ENCODE measurements around the gene TIMM10.

The TIMM10 gene

GRCh38 chr11:57501953-57502352, 28.6 kb downstream of the TIMM10 start:
- DNase-seq = no peak

- DNase-seq = no peak
Measured at GRCh38 chr11:57500926-57501325, 29.6 kb downstream of the TIMM10 start.

DNA sequence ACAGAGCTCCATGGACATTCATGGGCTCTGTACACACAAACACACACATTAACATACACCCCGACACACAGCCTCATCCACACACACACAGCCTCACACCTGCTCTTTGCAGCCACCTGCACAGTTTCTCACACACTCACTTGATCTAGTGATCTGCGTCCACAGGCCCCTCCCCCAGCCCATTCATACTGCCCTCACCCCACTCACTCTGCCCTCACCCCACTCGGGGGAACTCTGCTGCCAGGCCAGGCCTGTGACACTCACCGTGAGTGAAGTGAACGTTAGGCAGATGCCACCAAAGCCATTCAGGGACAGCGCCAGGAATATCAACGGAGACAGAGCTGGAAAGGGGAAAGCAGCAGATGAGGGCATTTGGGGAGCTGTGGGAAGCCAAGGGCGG, 30.0 kb downstream of the TIMM10 start:
- DNase-seq = no peak

DNA sequence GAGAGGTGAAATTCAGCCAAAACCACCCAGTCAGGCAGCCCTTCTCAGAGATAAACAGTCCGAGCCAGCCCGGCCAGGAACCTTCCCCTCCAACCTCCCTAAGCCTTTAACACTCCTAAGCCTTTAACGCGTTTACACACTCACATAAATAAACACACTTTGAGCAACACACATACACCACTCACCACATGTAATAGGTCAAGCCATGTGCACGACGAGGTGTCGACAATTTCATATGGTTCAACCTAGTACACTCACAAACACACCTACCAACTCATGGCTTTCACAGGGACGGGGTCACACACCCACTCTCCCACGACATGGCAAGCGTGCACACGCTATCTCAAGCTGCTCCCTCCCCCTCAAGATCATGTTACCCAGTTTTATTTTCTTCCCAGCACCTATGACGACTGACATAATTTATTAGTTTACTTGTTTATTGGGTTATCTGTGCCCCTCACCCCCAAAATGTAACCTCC, 30.5 kb downstream of the TIMM10 start:
- no peak for DNase-seq

DNA sequence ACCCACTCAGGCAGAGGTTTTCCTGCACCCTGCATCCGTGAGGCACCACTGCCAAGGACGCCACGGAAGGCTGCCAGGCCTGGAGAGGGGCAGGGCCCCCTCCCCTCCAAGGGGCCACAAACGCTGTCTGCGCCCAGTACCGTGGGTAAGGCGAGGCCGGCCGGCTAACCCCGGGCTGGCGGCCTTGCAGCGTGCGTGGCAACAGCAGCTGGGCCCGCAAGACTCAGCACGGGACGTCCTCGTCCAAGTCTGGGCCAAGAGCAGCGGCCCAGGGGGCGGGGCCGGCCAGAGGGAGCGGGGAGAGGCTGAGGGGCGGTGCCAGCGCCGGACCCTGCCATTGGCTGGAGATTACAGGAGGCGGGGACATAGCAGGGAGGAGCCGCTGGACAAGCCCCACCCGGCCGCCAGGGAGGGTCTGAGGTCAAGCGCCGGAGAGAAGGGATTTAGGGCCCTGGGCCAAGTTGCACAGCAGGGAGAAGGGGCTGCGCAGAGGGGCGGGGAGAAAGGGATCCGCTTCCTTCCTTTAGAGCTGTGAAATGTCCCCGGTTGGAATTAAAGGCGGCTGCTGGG, 31.1 kb downstream of the TIMM10 start:
- DNase-seq = peak; percentile 88

DNA sequence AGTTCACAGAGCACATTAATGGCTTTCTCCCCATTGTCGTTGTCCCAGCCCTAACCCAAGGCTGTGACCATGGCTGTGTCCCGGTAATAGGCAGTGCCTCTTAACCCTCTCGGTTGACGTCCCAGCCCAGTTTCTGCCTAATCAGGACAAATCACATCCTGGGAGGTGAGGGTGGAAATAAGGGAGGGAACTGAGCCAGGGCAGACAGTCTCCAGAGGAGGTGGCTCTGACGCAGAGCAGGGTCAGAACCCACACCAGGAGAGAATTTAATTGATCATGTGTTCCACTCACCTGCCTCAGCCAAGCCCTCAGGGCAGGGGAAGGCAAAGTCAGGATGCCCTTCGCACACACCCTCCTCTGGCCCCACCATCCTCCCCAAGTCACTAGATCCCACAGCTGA, 32.0 kb downstream of the TIMM10 start:
- no peak for DNase-seq

DNA sequence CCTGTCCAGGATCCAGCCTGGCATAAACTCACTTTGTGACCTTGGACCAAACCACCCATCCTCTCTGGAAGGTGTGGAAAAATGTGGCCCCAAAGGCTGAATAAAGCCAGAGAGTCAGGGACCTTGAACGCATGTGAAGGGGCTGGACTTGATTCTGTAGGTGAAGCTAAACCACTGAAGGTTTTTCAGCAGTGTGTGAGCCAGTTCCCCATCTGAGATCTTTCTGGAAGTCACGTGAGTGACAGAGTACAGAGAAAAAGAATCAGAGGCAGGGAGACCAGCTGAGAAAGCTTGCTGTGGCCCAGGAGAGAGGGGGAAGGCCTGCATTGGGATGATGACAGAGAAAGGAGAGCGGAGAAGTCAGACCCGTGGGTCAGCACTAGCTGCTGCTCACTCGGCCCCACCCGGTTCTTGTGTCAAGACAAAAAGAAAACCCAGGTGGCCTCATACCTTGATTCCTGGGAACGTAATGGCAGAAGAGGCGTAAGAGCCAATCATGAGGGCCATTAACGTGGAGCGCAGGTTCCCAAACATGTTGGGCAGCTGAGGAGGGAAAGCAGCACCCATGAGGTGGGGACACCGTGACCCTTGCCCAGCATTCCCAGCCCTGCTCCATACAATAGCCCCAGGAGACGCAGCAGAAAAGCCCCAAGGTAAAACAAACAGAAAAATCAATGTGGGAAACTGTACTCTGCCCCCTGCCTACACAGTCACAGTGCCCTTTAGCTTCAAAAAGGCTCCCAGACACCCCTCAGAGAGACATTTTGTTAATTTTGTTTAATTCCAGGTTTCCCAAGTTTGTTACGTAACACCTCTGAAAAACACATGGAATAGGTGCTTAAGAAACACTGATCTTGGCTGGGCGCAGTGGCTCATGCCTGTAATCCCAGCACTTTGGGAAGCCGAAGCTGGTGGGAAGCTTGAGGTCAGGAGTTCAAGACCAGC, 33.0 kb downstream of the TIMM10 start:
- no peak for DNase-seq

- DNase-seq = no peak
Measured at GRCh38 chr11:57496109-57496820, 34.3 kb downstream of the TIMM10 start.

- peak; percentile 58 for DNase-seq
Measured at GRCh38 chr11:57493507-57494503, 36.7 kb downstream of the TIMM10 start.

DNA sequence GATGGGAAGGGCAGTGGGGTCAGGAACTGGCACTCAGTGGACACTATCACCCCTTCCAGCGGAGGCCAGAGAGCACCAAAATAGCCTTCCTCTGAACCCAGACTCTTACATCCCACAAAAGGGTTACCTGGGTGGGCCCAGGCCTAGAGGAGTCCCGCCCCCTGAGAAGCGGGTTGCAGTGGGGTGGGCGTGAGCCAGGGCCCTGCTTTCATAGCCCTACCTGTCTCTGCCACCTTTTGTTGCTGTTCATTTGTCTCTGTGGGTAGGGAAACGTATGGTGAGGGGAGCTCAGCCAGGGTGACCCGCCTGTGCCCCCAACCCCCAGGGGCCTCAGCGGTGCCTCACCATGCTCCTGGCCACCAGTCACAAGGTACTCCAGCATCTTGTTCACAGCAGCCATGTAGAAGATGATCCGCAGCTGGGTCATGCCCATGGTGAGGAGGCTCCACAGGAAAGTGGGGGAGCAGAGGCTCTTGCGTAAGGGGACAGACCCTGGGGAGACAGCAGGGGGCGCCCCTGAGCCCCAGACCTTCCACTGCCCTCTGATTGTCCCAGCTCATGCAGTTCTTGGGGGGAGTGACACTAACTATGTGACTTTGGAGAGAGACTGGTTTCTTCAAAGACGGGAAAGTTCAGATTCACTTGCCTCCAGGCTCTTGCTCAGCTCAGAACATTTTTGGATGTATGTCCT, 39.0 kb downstream of the TIMM10 start:
- no peak for DNase-seq

- no peak for DNase-seq
Measured at GRCh38 chr11:57490456-57491248, 39.9 kb downstream of the TIMM10 start.

DNA sequence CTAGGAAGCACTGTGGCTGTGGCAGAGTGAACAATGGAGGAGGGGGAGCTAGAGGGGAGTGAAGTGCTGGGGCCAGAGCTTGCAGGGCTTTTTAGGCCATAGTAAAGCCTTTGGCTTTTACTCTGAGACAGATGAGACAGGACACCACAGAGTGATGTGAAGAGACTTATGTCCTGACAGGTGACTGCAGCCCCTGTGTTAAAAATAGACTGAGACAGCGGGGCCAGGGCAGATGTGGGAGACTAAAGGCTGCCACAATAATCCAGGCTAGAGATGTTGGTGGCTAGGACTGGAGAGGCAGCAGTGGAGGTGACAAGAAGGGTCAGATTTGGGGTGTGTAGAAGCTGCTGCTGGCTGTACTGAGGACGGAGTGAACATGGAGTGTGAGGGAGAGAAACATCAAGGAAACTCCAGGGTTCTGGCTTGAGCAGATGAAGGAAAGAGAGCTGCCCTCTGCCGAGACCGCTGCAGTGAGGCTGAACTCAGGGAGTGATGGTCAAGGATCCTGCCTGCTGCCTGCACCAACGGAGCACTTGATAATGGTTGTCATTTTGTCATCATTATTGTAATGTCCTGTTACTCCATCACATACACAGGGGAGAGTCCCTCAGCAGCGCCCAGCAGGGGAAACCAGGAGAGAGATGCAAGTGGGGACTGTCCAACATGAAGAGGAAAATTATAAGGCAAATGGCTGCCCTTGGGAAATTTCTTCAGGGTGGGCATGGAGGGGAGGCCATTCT, 42.5 kb downstream of the TIMM10 start:
- DNase-seq = no peak

DNA sequence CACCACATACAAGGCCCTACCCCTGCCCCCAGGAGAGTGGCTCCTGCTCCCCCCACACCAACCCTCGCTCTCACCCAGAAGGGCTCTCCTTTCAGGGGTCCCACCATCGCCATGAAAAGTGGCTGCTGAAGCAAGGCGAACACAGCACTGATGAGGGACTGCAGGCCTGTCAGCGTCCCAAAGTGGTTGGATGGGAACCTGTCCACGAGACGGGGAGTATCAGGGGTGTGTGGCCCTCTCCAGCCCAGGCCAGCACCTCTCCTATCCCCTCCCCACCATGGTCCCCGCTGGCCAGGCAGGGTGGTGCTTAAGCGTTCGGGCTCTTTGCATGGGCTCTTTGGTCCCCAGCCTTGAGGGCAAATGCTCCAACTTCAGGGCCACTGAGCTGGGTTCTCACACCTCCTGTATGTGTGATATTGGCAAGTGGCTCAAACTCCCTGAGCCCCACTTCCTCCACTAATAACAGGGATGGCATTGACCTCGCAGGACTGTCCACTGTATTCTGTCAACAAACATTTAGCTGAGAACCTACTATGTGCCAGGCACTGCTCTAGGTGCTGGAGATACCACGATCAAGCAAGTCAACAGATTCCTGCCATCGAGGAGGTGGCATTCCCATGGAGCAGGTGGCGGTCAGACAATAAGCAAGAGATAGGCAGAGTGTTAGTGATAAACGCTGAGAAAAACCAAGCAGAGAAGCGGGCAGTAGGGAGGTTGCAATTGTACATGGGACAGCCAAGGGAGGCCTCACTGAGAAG, 43.4 kb downstream of the TIMM10 start:
- no peak for DNase-seq

DNA sequence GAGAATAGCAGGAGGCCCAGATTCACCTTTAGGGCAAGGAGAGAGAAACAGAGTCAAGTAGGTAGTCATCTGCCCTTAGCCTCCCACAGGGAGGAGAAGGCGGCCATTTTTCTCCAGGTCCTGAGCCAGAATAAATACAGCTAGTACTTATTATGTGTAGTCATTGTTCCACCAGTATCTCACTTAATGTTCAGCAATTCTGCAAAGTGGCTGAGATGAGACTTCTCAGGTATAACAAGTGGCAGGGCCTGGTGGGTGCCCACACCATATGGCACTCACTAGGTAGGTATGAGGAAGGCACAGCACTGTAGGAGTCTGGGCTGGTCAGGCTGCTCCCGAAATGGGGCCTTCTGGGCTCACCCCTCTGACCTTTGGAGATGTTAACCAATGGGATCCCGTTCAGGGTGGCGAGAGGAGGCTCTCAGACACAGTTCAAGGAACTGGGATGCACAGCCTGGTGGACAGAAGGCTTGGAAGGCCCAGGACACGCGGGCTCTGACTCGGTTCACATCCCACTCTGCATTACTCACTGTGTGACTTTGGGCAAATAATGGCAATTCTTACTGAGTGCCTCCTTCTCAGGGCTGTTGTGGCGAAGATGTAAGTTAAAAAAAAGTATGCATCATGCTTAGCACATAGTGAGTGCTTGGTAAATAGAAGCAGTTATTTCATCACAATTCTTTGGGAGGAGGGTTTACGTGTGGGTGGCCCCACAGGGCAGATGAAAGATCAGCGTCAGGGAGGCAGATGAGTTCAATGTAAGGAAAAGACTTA, 45.1 kb downstream of the TIMM10 start:
- DNase-seq = no peak

DNA sequence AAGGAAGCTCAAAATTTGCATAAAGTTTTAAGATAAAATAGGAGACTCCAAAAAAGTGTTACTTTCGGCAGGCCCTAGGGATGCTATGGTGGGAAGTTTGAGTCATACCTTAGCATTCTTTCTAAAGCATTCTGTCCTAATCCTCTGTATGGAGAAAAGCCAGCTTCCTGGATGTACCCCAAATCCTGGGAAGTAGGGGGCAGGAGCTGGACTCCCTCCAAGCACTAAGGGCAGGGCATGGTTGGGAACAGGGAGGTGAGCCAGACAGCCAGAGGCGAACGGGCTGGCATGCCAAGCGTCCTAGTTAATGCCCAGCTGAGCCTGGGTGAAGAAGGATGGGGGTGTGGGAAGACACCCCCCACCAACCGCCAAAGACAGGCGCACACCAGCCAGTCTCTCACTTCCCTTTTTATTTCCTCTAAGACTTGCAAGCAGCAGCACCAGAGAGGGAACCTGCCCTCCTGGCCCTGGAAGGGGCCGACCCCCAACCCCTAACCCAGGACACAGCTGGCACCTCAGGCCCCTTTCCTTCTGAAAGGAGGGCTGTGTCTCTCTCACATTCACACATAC, 46.3 kb downstream of the TIMM10 start:
- DNase-seq = no peak

DNA sequence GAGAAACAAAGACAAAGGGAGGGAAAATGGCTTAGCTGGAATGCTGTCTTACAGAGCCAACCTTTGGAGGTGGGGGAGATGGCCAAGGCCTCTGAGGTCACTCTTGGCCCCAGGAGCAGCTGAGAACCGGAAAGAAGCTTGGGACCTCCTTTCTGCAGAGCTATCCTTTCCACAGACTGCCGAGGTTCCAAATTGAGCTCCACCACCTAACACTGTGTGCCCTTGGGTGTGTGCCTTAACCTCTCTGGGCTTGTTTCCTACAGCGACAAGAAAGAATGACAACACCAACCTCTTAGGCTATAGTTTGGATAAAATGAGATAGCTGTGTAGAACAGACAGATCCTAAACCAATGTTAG, 47.0 kb downstream of the TIMM10 start:
- DNase-seq = no peak

DNA sequence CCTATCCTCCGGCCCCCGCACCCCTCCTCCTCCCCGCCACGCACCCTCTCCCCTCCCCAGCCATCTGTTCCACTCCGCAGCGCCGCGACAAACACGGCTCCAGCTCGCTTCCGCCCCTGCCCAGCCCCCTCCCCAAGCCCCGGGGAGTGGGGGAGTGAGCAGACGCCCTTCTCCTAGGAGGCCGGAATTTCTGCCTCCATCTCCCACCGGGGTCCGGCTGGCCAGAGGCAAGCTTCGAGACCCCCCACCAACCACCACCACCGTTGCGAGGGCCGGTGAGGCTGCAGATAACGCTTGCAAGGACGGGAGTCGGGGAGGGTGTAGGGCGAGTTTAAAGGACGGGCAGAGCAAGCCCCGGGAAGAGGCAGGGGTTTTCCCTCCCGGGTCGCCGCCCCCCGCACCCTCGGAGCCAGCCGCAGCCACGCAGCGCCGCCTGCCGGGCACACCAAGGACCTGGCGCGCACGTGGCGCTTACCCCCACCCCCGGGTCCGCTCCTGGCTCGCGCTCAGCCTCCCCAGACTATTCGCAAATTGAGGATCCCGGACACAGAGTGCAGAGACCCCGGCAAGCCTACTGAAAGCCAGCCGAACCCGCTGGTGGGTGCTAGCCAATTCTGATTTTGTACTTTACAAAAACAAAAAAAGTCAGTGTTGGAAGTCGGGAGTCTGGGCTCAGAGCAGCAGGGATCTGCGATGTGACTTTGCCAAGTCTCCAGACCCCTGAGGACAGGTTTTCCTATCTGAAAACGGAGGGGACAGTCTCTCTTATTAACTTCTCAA, 47.6 kb downstream of the TIMM10 start:
- peak; percentile 27 for DNase-seq
